Measurements from ENCODE around the gene TAF8.

The TAF8 gene

DNA sequence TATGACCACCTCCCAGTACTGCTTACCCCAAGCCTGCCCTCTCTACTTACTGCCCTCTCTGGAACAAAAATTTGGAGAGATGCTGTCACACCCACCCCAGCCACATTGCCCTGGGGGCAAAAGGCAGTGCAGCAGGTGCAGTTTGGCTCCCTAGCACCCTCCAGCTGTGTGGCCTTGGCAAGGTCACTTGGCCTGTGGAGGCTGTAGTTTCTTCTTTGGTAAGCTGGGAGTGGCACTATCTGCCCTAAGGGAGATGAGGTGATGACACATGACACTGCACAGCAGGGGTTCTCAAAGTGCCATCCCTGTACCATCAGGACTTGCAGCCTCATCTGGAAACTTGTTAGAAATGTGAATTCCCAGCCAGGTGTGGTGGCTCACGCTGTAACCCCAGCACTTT is 44.8 kb downstream of the TAF8 start:
- no peak overlapping the region for H3K27ac ChIP-seq (ENCODE audit: low read depth, low read length)
- H3K4me3 ChIP-seq (ENCODE audit: low read depth in 1 of 5, low read length in 5 of 5): no peak overlapping the region
- peaks cover 0 to 6% (median 0%) of the 10 kb centered on the region in 5 donors for H3K4me1 ChIP-seq (ENCODE audit: control insufficient read depth in 5 of 5, insufficient read depth in 5 of 5, low read length in 5 of 5)
- no peaks in the 10 kb centered on the region for H3K27me3 ChIP-seq (ENCODE audit: control insufficient read depth in 5 of 5, insufficient read depth in 4 of 5, low read length in 5 of 5)
- H3K9me3 ChIP-seq (ENCODE audit: control insufficient read depth in 5 of 5, low read length in 5 of 5): no peaks in the 10 kb centered on the region
- H3K9ac ChIP-seq (ENCODE audit: low read length in 5 of 5): no peak overlapping the region
- peaks cover 0 to 2% (median 0%) of the 10 kb centered on the region in 5 donors for H3K36me3 ChIP-seq (ENCODE audit: control insufficient read depth in 5 of 5, insufficient read depth in 5 of 5, low read length in 5 of 5)

DNA sequence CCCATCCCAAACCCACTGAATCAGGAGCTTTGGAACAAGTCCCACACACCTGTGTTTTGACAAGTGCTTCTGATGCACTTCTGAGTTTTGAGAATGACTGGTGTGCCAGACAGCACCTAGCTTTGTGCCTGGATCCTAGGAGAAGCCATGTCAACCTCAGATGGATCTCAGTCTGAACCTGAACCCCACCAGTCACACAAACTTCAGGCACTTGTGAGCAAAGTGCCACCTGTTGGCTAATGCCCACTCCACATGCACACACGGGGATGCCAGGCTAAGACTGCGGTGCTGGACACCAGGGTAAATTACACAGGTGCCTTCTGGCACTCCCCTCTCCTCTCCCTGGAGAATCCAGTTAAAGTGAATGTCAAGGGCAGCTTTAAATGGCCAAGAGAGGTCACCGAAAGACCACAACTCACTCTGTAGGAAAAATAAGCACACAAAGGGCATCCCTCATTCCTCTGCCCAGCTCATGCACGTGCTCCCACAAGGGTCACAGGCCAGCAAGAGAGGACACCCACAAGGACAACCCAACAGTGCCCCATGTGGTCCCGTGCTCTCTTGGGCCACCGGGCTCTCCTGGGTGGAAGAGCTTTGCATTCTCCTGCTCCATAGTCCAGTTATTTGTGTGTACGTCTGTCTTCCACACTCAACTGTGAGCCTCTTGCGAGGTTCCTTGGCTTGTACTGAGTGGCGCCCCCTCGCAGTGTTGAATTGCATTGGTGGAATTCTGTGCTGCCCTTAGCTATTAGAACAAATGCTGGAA is 45.6 kb downstream of the TAF8 start:
- Histone ChIP-seq H3K9me3 (ENCODE audit: control insufficient read depth in 5 of 5, low read length in 5 of 5) (no peaks in the 10 kb centered on the region), H3K9ac (ENCODE audit: low read length in 5 of 5) (no peak overlapping the region), H3K4me1 (ENCODE audit: control insufficient read depth in 5 of 5, insufficient read depth in 5 of 5, low read length in 5 of 5) (peaks cover 0 to 6% (median 0%) of the 10 kb centered on the region in 5 donors), H3K4me3 (ENCODE audit: low read depth in 1 of 5, low read length in 5 of 5) (no peak overlapping the region), H3K27me3 (ENCODE audit: control insufficient read depth in 5 of 5, insufficient read depth in 4 of 5, low read length in 5 of 5) (no peaks in the 10 kb centered on the region), H3K36me3 (ENCODE audit: control insufficient read depth in 5 of 5, insufficient read depth in 5 of 5, low read length in 5 of 5) (peaks cover 0 to 2% (median 0%) of the 10 kb centered on the region in 5 donors), H3K27ac (ENCODE audit: low read depth, low read length) (no peak overlapping the region)

DNA sequence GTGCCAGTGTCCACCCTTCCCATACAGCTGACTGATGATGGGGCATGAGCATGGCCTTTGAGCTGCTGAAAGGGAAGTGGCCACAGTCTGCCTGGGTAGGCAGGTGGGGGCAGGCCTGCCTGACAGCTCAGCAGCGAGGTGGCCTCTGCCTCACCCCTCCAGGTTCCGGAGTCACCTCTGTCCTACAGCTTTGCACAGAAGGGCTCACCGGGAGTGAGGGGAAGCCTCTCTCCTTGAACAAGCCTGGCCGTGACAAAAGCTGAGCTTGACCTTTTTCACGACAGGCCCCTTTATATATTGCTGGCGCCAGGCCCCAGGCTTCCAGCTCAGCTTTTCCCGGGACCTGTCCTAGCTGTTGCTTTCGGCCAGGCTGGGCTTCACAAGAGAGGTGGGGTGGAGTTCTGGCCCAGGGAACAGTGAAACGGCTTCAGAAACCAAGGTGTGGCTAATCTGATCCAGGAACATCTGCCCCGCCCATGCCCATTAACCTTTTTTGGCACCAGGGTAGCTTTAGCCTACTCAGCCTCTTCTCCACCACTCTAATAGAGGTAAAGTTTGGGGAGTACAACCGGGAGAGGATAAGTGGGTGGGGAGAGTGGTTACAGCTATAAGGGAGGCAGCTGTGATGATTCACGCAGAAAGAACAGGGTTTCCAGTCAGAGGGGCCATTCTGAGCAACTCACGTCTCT is 49.2 kb downstream of the TAF8 start:
- H3K9ac ChIP-seq (ENCODE audit: low read length in 5 of 5): no peak overlapping the region
- H3K4me3 ChIP-seq (ENCODE audit: low read depth in 1 of 5, low read length in 5 of 5): no peak overlapping the region
- no peaks in the 10 kb centered on the region for H3K36me3 ChIP-seq (ENCODE audit: control insufficient read depth in 5 of 5, insufficient read depth in 5 of 5, low read length in 5 of 5)
- H3K27me3 ChIP-seq (ENCODE audit: control insufficient read depth in 5 of 5, insufficient read depth in 4 of 5, low read length in 5 of 5): no peaks in the 10 kb centered on the region
- no peak overlapping the region for H3K27ac ChIP-seq (ENCODE audit: low read depth, low read length)
- H3K9me3 ChIP-seq (ENCODE audit: control insufficient read depth in 5 of 5, low read length in 5 of 5): no peaks in the 10 kb centered on the region
- H3K4me1 ChIP-seq (ENCODE audit: control insufficient read depth in 5 of 5, insufficient read depth in 5 of 5, low read length in 5 of 5): peaks cover 0 to 24% (median 13%) of the 10 kb centered on the region in 5 donors

DNA sequence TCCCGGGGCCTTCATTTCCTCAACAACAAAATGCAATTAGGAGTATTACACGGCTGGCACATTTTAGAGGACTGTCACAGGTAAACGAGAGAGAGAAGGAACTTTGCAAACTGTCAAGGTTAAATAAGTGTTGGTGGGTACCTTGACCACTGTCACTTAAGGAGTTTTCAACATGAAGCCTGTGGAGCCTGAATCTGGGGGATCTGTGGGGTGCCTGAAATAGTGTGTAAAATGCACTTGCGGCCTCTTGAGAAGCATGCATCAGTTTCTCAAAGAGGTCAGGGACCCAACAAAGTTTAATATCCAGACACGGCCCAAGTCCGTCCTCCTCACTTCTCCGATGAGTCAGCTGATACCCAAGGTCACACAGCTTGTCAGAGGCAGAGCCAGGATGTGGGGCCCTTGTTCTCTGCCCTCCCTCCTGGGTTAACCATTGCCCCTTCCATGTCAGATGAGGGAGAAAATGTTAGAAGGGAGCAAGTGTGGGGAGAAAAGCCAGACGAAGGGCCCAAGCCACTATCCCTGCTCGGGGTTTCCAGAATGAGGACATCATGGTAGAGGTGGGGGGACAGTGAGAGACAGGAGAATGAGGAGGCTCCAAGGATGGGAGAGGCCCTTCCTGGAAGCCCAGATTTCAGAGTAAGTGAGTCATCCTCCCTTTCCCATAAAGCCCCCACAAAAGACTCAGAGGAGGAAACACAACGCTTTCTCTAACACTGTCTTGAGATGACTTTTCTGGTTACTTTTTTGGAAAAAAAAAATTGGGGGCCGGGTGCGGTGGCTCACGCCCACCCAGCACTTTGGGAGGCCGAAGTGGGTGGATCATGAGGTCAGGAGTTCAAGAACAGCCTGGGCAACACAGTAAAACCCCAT is 49.9 kb downstream of the TAF8 start:
- Histone ChIP-seq H3K27ac (ENCODE audit: low read depth, low read length) (no peak overlapping the region), H3K9me3 (ENCODE audit: control insufficient read depth in 5 of 5, low read length in 5 of 5) (no peaks in the 10 kb centered on the region), H3K4me3 (ENCODE audit: low read depth in 1 of 5, low read length in 5 of 5) (no peak overlapping the region), H3K36me3 (ENCODE audit: control insufficient read depth in 5 of 5, insufficient read depth in 5 of 5, low read length in 5 of 5) (no peaks in the 10 kb centered on the region), H3K27me3 (ENCODE audit: control insufficient read depth in 5 of 5, insufficient read depth in 4 of 5, low read length in 5 of 5) (peaks cover 0 to under 1% (median 0%) of the 10 kb centered on the region in 5 donors), H3K9ac (ENCODE audit: low read length in 5 of 5) (no peak overlapping the region), H3K4me1 (ENCODE audit: control insufficient read depth in 5 of 5, insufficient read depth in 5 of 5, low read length in 5 of 5) (peaks cover 0 to 30% (median 19%) of the 10 kb centered on the region in 5 donors)

DNA sequence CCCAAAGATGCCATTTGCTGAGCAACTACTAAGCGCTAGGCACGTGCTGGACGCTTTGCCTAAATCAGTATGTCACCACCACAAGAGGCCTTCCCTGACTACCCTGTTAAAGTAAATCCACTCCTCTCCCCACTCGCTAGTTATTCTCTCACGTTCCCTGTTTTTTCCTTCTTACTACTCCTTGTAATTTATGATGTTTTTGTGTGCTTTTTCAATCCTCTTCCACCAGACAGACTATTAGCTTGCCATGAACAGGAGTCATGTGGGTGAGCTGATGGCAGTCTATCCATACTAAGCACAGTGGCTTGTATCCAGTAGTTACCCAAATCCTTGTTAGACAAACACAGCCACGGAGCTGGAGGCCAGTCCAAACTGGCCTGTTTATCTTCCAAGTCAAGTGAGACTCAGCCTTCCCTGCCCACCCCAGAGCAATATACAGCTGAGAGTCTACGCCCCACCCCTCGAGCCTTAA is 50.9 kb downstream of the TAF8 start:
- Histone ChIP-seq H3K27ac (ENCODE audit: low read depth, low read length) (no peak overlapping the region), H3K4me1 (ENCODE audit: control insufficient read depth in 5 of 5, insufficient read depth in 5 of 5, low read length in 5 of 5) (peaks cover 0 to 30% (median 19%) of the 10 kb centered on the region in 5 donors)

DNA sequence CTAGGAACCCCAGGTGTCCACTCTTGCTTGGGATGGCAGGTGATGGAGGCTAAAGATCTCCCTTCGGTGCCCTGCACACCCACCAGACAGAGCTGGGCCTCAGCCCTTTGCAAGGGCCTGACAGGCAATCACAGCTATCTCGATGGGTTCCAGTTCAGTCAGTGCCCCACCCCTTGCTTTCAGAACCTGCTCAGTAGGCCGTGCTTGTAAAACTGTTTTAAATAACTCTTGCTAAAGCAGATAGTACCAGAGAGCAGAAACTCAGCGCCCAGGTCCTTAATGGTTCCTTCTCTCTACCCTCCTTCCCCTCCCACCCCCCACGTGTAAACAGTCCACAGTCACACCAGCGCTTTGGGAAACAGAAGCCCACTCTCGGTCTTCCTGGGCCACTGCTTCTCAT is 52.9 kb downstream of the TAF8 start:
- peak overlapping the region in 1 of 5 donors; percentile 21 for H3K9ac ChIP-seq (ENCODE audit: low read length in 5 of 5)
- H3K27ac ChIP-seq (ENCODE audit: low read depth, low read length): no peak overlapping the region
- no peaks in the 10 kb centered on the region for H3K36me3 ChIP-seq (ENCODE audit: control insufficient read depth in 5 of 5, insufficient read depth in 5 of 5, low read length in 5 of 5)
- peaks cover 0 to 30% (median 19%) of the 10 kb centered on the region in 5 donors for H3K4me1 ChIP-seq (ENCODE audit: control insufficient read depth in 5 of 5, insufficient read depth in 5 of 5, low read length in 5 of 5)
- H3K9me3 ChIP-seq (ENCODE audit: control insufficient read depth in 5 of 5, low read length in 5 of 5): no peaks in the 10 kb centered on the region
- no peak overlapping the region for H3K4me3 ChIP-seq (ENCODE audit: low read depth in 1 of 5, low read length in 5 of 5)
- peaks cover 0 to 7% (median 0%) of the 10 kb centered on the region in 5 donors for H3K27me3 ChIP-seq (ENCODE audit: control insufficient read depth in 5 of 5, insufficient read depth in 4 of 5, low read length in 5 of 5)

More for the DNA sequence above, 50.9 kb downstream of the TAF8 start:
- H3K4me3 ChIP-seq (ENCODE audit: low read depth in 1 of 5, low read length in 5 of 5): no peak overlapping the region
- H3K9ac ChIP-seq (ENCODE audit: low read length in 5 of 5): no peak overlapping the region
- H3K9me3 ChIP-seq (ENCODE audit: control insufficient read depth in 5 of 5, low read length in 5 of 5): no peaks in the 10 kb centered on the region
- H3K36me3 ChIP-seq (ENCODE audit: control insufficient read depth in 5 of 5, insufficient read depth in 5 of 5, low read length in 5 of 5): no peaks in the 10 kb centered on the region
- H3K27me3 ChIP-seq (ENCODE audit: control insufficient read depth in 5 of 5, insufficient read depth in 4 of 5, low read length in 5 of 5): peaks cover 0 to 7% (median 0%) of the 10 kb centered on the region in 5 donors

DNA sequence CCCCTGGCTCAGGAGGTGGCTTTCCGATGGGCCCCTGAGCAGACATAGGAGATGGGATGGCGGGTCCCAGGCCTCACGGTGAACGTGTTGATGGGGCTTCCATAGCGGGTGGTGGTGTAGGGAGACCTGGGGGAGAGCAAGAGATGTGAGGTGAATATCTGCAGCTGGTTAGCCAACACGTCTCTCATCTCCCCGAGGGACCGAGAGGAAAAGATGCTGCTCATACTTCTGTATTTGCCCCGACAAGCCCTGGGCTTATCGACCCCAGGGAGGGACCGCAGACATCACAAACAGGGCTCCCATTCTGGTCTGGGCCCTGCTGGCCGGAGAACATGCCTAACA is 53.4 kb downstream of the TAF8 start:
- Histone ChIP-seq H3K4me1 (ENCODE audit: control insufficient read depth in 5 of 5, insufficient read depth in 5 of 5, low read length in 5 of 5) (peaks cover 0 to 30% (median 19%) of the 10 kb centered on the region in 5 donors), H3K27ac (ENCODE audit: low read depth, low read length) (no peak overlapping the region), H3K9ac (ENCODE audit: low read length in 5 of 5) (peak overlapping the region in 4 of 5 donors; percentile 21 to 68 (median 49)), H3K9me3 (ENCODE audit: control insufficient read depth in 5 of 5, low read length in 5 of 5) (no peaks in the 10 kb centered on the region), H3K36me3 (ENCODE audit: control insufficient read depth in 5 of 5, insufficient read depth in 5 of 5, low read length in 5 of 5) (no peaks in the 10 kb centered on the region), H3K4me3 (ENCODE audit: low read depth in 1 of 5, low read length in 5 of 5) (peak overlapping the region in 4 of 5 donors; percentile 53 to 74 (median 64)), H3K27me3 (ENCODE audit: control insufficient read depth in 5 of 5, insufficient read depth in 4 of 5, low read length in 5 of 5) (peaks cover 0 to 11% (median 0%) of the 10 kb centered on the region in 5 donors)

DNA sequence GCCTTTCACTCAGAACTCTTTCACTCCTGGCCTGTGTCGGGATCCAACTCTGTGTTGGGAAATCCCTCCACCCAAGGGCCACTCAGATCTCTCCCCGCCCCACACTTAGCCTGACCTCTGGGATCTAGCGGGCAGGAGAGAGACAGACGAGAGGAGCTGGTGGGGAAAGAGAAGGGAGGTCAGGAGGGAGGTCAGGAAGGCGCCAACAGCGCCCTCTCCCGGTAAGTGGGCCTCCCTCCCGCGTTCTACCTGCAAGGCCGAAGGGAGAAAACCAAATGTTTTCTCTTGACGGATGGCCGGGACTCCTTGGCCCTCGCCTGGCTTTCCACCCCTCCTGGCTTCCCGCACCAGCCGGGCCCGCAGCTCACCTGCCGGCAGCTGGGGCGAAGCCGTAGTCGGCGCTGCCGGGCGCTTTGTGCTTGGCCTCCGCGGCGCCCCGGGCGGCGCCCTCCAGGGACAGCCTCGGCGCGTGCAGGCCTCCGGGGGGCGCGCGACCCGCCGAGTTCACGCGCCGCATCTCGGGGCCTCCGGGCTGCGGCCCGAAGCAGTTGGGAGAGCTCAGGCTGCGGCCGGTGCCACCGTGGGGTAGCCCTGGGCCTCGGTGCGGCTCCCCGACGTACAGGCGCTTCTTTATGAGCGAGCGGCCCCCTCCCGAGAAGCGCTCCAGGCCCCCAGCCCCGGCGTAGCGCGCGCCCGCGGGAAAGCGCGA is 53.9 kb downstream of the TAF8 start:
- Histone ChIP-seq H3K36me3 (ENCODE audit: control insufficient read depth in 5 of 5, insufficient read depth in 5 of 5, low read length in 5 of 5) (no peaks in the 10 kb centered on the region), H3K9ac (ENCODE audit: low read length in 5 of 5) (peak overlapping the region in 4 of 5 donors; percentile 21 to 68 (median 49)), H3K27ac (ENCODE audit: low read depth, low read length) (no peak overlapping the region)

DNA sequence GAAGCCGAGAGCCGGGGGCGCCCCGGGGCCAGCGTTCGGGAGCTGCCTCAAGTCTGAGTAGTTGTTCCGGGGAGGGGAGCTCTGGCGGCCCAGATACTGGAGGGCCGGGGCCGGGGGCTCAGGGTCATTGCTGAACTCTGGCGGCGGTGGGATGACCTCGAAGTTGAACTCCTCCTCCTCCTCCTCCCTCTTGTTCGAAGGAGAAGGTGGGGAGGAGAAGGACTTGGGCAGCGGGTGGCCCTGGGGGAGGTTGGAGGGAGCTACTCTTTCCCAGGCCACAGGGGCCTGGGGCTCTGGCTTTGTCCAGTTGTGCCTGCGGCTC is 54.4 kb downstream of the TAF8 start:
- Histone ChIP-seq H3K27me3 (ENCODE audit: control insufficient read depth in 5 of 5, insufficient read depth in 4 of 5, low read length in 5 of 5) (peaks cover 0 to 11% (median 0%) of the 10 kb centered on the region in 5 donors), H3K4me1 (ENCODE audit: control insufficient read depth in 5 of 5, insufficient read depth in 5 of 5, low read length in 5 of 5) (peaks cover 0 to 24% (median 19%) of the 10 kb centered on the region in 5 donors), H3K36me3 (ENCODE audit: control insufficient read depth in 5 of 5, insufficient read depth in 5 of 5, low read length in 5 of 5) (no peaks in the 10 kb centered on the region), H3K9me3 (ENCODE audit: control insufficient read depth in 5 of 5, low read length in 5 of 5) (no peaks in the 10 kb centered on the region), H3K4me3 (ENCODE audit: low read depth in 1 of 5, low read length in 5 of 5) (peak overlapping the region in 4 of 5 donors; percentile 53 to 74 (median 62)), H3K27ac (ENCODE audit: low read depth, low read length) (no peak overlapping the region), H3K9ac (ENCODE audit: low read length in 5 of 5) (peak overlapping the region in 3 of 5 donors; percentile 41 to 68 (median 57))

More for the DNA sequence above, 53.9 kb downstream of the TAF8 start:
- peak overlapping the region; percentile 53 to 74 (median 61) for H3K4me3 ChIP-seq (ENCODE audit: low read depth in 1 of 5, low read length in 5 of 5)
- peaks cover 0 to 11% (median 0%) of the 10 kb centered on the region in 5 donors for H3K27me3 ChIP-seq (ENCODE audit: control insufficient read depth in 5 of 5, insufficient read depth in 4 of 5, low read length in 5 of 5)
- peaks cover 0 to 27% (median 19%) of the 10 kb centered on the region in 5 donors for H3K4me1 ChIP-seq (ENCODE audit: control insufficient read depth in 5 of 5, insufficient read depth in 5 of 5, low read length in 5 of 5)
- no peaks in the 10 kb centered on the region for H3K9me3 ChIP-seq (ENCODE audit: control insufficient read depth in 5 of 5, low read length in 5 of 5)
